Natural killer cell (primary cell): ENCODE measurements around the gene WDTC1. TPM values are rescaled to one million over a fixed set of nuclear protein-coding genes. Genes with fewer than 3 reads are reported as not detected.

Source experiments
- ATAC-seq, 3 donors: fragments of 150-1000 bp in 2 of 3; fragments of 200-7000 bp in 1 of 3; cut with Tn5 transposase; 1 replicate in 1 of 3; 2 replicates in 2 of 3; pipeline ENCODE4 v1.10.0; 2021; ENCODE audit warnings: mild to moderate bottlenecking in 2 of 3, moderate library complexity in 2 of 3
- DNase-seq, 2 donors: peaks; one replicate each; pipeline versions ENCODE4 v3.0.0 to v3.0.0-alpha.2; 2013 to 2021; ENCODE audit warnings: mixed read lengths in 1 of 2
- H3K27ac ChIP-seq: one replicate; pipeline ENCODE4 v1.5.1; 2013; ENCODE audit warnings: mild to moderate bottlenecking, low read length
- H3K27me3 ChIP-seq: one replicate; pipeline ENCODE4 v1.6.1; 2013; ENCODE audit warnings: low read length; ENCODE audit not compliant: control insufficient read depth, insufficient read depth
- H3K36me3 ChIP-seq: one replicate; pipeline ENCODE4 v1.6.1; 2013; ENCODE audit warnings: low read length; ENCODE audit not compliant: control insufficient read depth, insufficient read depth
- H3K4me1 ChIP-seq: one replicate; pipeline ENCODE4 v1.6.1; 2013; ENCODE audit warnings: low read length; ENCODE audit not compliant: control insufficient read depth, insufficient read depth
- H3K4me3 ChIP-seq: one replicate; pipeline ENCODE4 v1.5.1; 2013; ENCODE audit warnings: low read length
- H3K9me3 ChIP-seq: one replicate; pipeline ENCODE4 v1.6.1; 2013; ENCODE audit warnings: low read length; ENCODE audit not compliant: control insufficient read depth, insufficient read depth
- H3K27ac Mint-ChIP-seq, 2 donors: one replicate each; pipeline ENCODE4 v1.8.0; 2022; ENCODE audit warnings: mild to moderate bottlenecking in 2 of 2, mixed read lengths in 2 of 2, moderate library complexity in 1 of 2
- H3K27me3 Mint-ChIP-seq, 2 donors: one replicate each; pipeline ENCODE4 v1.8.0; 2022; ENCODE audit warnings: low read depth in 2 of 2, mixed read lengths in 2 of 2
- H3K36me3 Mint-ChIP-seq: one replicate; pipeline ENCODE4 v1.8.0; 2022; ENCODE audit warnings: mixed read lengths
- H3K4me1 Mint-ChIP-seq, 2 donors: one replicate each; pipeline ENCODE4 v1.8.0; 2022; ENCODE audit warnings: mixed read lengths in 2 of 2
- H3K4me3 Mint-ChIP-seq: one replicate; pipeline ENCODE4 v1.8.0; 2022; ENCODE audit warnings: mild to moderate bottlenecking, moderate library complexity, mixed read lengths
- H3K9me3 Mint-ChIP-seq, 2 donors: one replicate each; pipeline ENCODE4 v1.8.0; 2022; ENCODE audit warnings: mixed read lengths in 2 of 2
- CTCF ChIP-seq: fragments of 200-600 bp; IDR thresholded peaks from one replicate; pipeline ENCODE4 v1.8.0; 2022; ENCODE audit warnings: antibody characterized with exemption
- WGBS: methylation state at CpG from one replicate; pipeline ENCODE4 v1.1.7; 2013; ENCODE audit warnings: missing lambda C conversion rate; ENCODE audit not compliant: insufficient coverage; 5-methylcytosine and 5-hydroxymethylcytosine counted together
- intact Hi-C: fragments of 100-400 bp; cut with micrococcal nuclease; formaldehyde crosslinking; loops from one replicate; pipeline ENCODE4 v1.14.2; 2022
- total RNA-seq, 4 donors: library from RNA; stranded (reverse); fragments of 120-200 nt in 1 of 4; gene quantifications; one replicate each; pipeline versions ENCODE4 v1.2.3 to v1.2.4, GENCODE V29; 2013 to 2022

The WDTC1 gene
- total RNA-seq, 3 donors from 2014 or later (not counting 1 experiment from before 2014, with no cell fraction given), result 68.9 to 82.0 (median 81.7) TPM

DNA sequence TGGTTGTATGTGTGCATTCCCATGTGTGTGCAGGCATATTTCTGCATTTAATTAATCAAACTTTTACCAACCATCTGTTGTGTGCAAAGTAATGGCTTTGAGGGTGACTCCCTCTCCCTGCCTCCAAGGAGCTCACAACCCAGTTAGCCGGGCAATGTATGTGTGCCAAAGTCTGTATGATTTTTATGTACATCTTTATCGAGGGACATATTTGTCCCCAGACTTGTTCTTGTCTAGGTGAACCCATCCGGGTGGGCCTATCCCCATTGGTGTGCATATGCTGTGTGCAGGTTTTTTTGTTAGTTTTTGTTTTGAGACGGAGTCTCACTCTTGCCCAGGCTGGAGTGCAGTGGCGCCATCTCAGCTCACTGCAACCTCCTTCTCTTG is 109.2 kb downstream of the WDTC1 start:
- Histone ChIP-seq H3K36me3 (peaks cover 21% of the 10 kb centered on the region), H3K27me3 (no peaks in the 10 kb centered on the region), H3K4me1 (peaks cover 56% of the 10 kb centered on the region), H3K4me3 (peak overlapping the region; percentile 80), H3K9me3 (no peaks in the 10 kb centered on the region), H3K27ac (peak overlapping the region; percentile 92)
- Mint-ChIP-seq H3K9me3 (no peaks in the 10 kb centered on the region), H3K27ac (peak overlapping the region; percentile 88 to 90), H3K4me3 (peak overlapping the region; percentile 91), H3K27me3 (no peaks in the 10 kb centered on the region), H3K4me1 (peaks cover 59 to 72% of the 10 kb centered on the region in 2 donors), H3K36me3 (no peaks in the 10 kb centered on the region)
- TF ChIP-seq CTCF, result no peak
- DNase-seq, result no peak
- WGBS, result 13% methylated on average over 5 of the region's 5 CpGs
- ATAC-seq, result no peak
- intact Hi-C loops, result loop anchor here (10.0 kb wide), 1 partner anchor 649 kb away; the partner anchor contains the start of gene ARID1A

GRCh38 chr1:27345272-27345671 is 110.8 kb downstream of the WDTC1 start:
- no peak for ATAC-seq
- H3K27ac Mint-ChIP-seq, result peak overlapping the region; percentile 34 to 62
- H3K4me3 Mint-ChIP-seq, result peak overlapping the region; percentile 72
- Histone ChIP-seq H3K27ac (no peak overlapping the region), H3K4me1 (peaks cover 64% of the 10 kb centered on the region), H3K9me3 (no peaks in the 10 kb centered on the region), H3K27me3 (no peaks in the 10 kb centered on the region), H3K36me3 (peaks cover 25% of the 10 kb centered on the region), H3K4me3 (no peak overlapping the region)
- intact Hi-C loops, result loop anchor here (10.0 kb wide), 1 partner anchor 650 kb away; the partner anchor contains the start of gene ARID1A
- H3K9me3 Mint-ChIP-seq, result no peaks in the 10 kb centered on the region
- H3K4me1 Mint-ChIP-seq, result peaks cover 49 to 64% of the 10 kb centered on the region in 2 donors
- H3K36me3 Mint-ChIP-seq, result no peaks in the 10 kb centered on the region
- TF ChIP-seq CTCF, result no peak
- WGBS, result 90% methylated on average over 12 of the region's 12 CpGs
- DNase-seq, result no peak
- no peaks in the 10 kb centered on the region for H3K27me3 Mint-ChIP-seq

DNA sequence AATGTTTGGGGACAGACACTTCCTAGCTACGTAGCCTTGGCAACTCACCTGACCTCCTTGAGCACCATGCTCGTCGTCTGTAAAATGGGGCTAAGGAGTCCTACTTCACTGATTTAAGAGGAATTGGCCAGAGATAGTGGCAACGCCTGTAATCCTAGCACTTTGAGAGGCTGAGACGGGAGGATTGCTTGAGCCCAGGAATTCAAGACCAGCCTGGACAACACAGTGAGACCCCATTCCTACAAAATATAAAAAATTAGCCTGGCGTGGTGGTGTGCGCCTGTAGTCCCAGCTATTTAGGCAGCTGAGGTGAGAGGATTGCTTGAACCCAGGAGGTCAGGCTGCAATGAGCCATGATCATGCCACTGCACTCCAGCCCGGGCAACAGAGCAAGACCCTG is 111.9 kb downstream of the WDTC1 start:
- DNase-seq (no peak), ATAC-seq (no peak)
- no peaks in the 10 kb centered on the region for H3K9me3 ChIP-seq
- peaks cover 35% of the 10 kb centered on the region for H3K36me3 ChIP-seq
- H3K4me3 ChIP-seq, result no peak overlapping the region
- Mint-ChIP-seq H3K27me3 (no peaks in the 10 kb centered on the region), H3K27ac (peak overlapping the region; percentile 3 to 29), H3K4me1 (peaks cover 44 to 58% of the 10 kb centered on the region in 2 donors), H3K9me3 (no peaks in the 10 kb centered on the region), H3K4me3 (peak overlapping the region; percentile 41), H3K36me3 (no peaks in the 10 kb centered on the region)
- WGBS, result 96% methylated on average over 7 of the region's 8 CpGs
- no peak overlapping the region for H3K27ac ChIP-seq
- peaks cover 55% of the 10 kb centered on the region for H3K4me1 ChIP-seq
- intact Hi-C loops, result loop anchor here (10.0 kb wide), 1 partner anchor 652 kb away; the partner anchor contains the start of gene ARID1A
- TF ChIP-seq CTCF, result no peak
- H3K27me3 ChIP-seq, result no peaks in the 10 kb centered on the region
